Activated naive CD4-positive, alpha-beta T cell treated with anti-CD3 and anti-CD28 coated beads, Interleukin-2, amount 50 U/mL, for 72 hours (primary cell): ENCODE measurements around the gene FBXO46. TPM values are rescaled to one million over a fixed set of nuclear protein-coding genes. Genes with fewer than 3 reads are reported as not detected.
"Not testable (repeated sequence)": the region's sequence is repeated elsewhere in the genome, so short reads cannot be mapped to it uniquely, and the experiment has no call there.

Source experiments
- ATAC-seq, 2 donors: fragments of 150-1000 bp; cut with Tn5 transposase; 2 replicates each; pipeline ENCODE4 v1.10.0; 2021; ENCODE audit warnings: mild to moderate bottlenecking in 2 of 2, moderate library complexity in 2 of 2
- DNase-seq, 2 donors: peaks; one replicate each; pipeline ENCODE4 v3.0.0; 2021 to 2022; ENCODE audit warnings: low spot score in 2 of 2
- H3K27ac Mint-ChIP-seq, 2 donors: one replicate each; pipeline ENCODE4 v1.8.0; 2022; ENCODE audit warnings: mild to moderate bottlenecking in 2 of 2, mixed read lengths in 2 of 2
- H3K36me3 Mint-ChIP-seq, 2 donors: one replicate each; pipeline ENCODE4 v1.8.0; 2022; ENCODE audit warnings: mixed read lengths in 2 of 2
- H3K9me3 Mint-ChIP-seq, 2 donors: one replicate each; pipeline ENCODE4 v1.8.0; 2022; ENCODE audit warnings: mixed read lengths in 2 of 2
- total RNA-seq, 2 donors: library from RNA; stranded (reverse); gene quantifications; one replicate each; pipeline ENCODE4 v1.2.3, GENCODE V29; 2022

FBXO46 gene
- total RNA-seq, 2 donors from 2014 or later = 40.1 to 47.9 TPM

- H3K9me3 Mint-ChIP-seq, DNase-seq, H3K36me3 Mint-ChIP-seq, ATAC-seq: not testable (repeated sequence)
- H3K27ac Mint-ChIP-seq = peak overlapping the region in 1 of 2 donors; percentile 7
Observed at GRCh38 chr19:45751483-45751882, 20.8 kb upstream of the FBXO46 start.

GRCh38 chr19:45747513-45747912 lies 16.8 kb upstream of the FBXO46 start:
- ATAC-seq (no peak), DNase-seq (no peak)
- no peaks in the 10 kb centered on the region for H3K36me3 Mint-ChIP-seq
- no peak overlapping the region for H3K27ac Mint-ChIP-seq
- H3K9me3 Mint-ChIP-seq = no peaks in the 10 kb centered on the region

- Mint-ChIP-seq H3K9me3 (no peaks in the 10 kb centered on the region), H3K27ac (no peak overlapping the region), H3K36me3 (no peaks in the 10 kb centered on the region)
- DNase-seq (no peak), ATAC-seq (no peak)
Observed at GRCh38 chr19:45746866-45747265, 16.2 kb upstream of the FBXO46 start.

GRCh38 chr19:45745606-45746005 lies 14.9 kb upstream of the FBXO46 start:
- no peaks in the 10 kb centered on the region for H3K36me3 Mint-ChIP-seq
- H3K27ac Mint-ChIP-seq = no peak overlapping the region
- ATAC-seq (no peak), DNase-seq (no peak)
- H3K9me3 Mint-ChIP-seq = no peaks in the 10 kb centered on the region

GRCh38 chr19:45742969-45743368 lies 12.3 kb upstream of the FBXO46 start:
- DNase-seq = no peak
- H3K27ac Mint-ChIP-seq = no peak overlapping the region
- no peak for ATAC-seq
- H3K9me3 Mint-ChIP-seq = no peaks in the 10 kb centered on the region
- H3K36me3 Mint-ChIP-seq = no peaks in the 10 kb centered on the region

- ATAC-seq (no peak), DNase-seq (no peak)
- Mint-ChIP-seq H3K36me3 (no peaks in the 10 kb centered on the region), H3K27ac (no peak overlapping the region), H3K9me3 (no peaks in the 10 kb centered on the region)
Observed at GRCh38 chr19:45739498-45740439, 9.1 kb upstream of the FBXO46 start.

GRCh38 chr19:45733160-45733810 lies 2.6 kb upstream of the FBXO46 start, which contains the start of gene MEIOSIN:
TSS of gene MEIOSIN (plus strand) at chr19:45733439. CDS start at chr19:45735377, 1,938 bp downstream.
- peaks cover 0 to 9% of the 10 kb centered on the region in 2 donors for H3K36me3 Mint-ChIP-seq
- no peak for ATAC-seq
- no peaks in the 10 kb centered on the region for H3K9me3 Mint-ChIP-seq
- H3K27ac Mint-ChIP-seq = no peak within 1 kb of the TSS
- no peak for DNase-seq

GRCh38 chr19:45729800-45730290 lies 851 bp downstream of the FBXO46 start:
- Mint-ChIP-seq H3K9me3 (no peaks in the 10 kb centered on the region), H3K36me3 (peaks cover 0 to 9% of the 10 kb centered on the region in 2 donors), H3K27ac (peak overlapping the region; percentile 92 to 96)
- ATAC-seq (no peak), DNase-seq (no peak)

- not testable (repeated sequence) for H3K9me3 Mint-ChIP-seq, DNase-seq, H3K36me3 Mint-ChIP-seq, ATAC-seq
- peak overlapping the region in 1 of 2 donors; percentile 32 for H3K27ac Mint-ChIP-seq
Observed at GRCh38 chr19:45728683-45729082, 2.0 kb downstream of the FBXO46 start.

- not testable (repeated sequence) for ATAC-seq
Observed at GRCh38 chr19:45720065-45720464, 10.6 kb downstream of the FBXO46 start.

GRCh38 chr19:45717983-45718650 lies 12.6 kb downstream of the FBXO46 start:
- Mint-ChIP-seq H3K9me3 (no peaks in the 10 kb centered on the region), H3K27ac (peak overlapping the region; percentile 91 to 97), H3K36me3 (peaks cover 22 to 50% of the 10 kb centered on the region in 2 donors)
- DNase-seq = no peak
- no peak for ATAC-seq

More at GRCh38 chr19:45720065-45720464, 10.6 kb downstream of the FBXO46 start:
- not testable (repeated sequence) for DNase-seq, H3K27ac Mint-ChIP-seq, H3K9me3 Mint-ChIP-seq
- H3K36me3 Mint-ChIP-seq = peaks cover 22 to 50% of the 10 kb centered on the region in 2 donors

GRCh38 chr19:45717131-45717982 lies 13.3 kb downstream of the FBXO46 start:
- Mint-ChIP-seq H3K9me3 (no peaks in the 10 kb centered on the region), H3K27ac (peak overlapping the region; percentile 91 to 97), H3K36me3 (peaks cover 22 to 50% of the 10 kb centered on the region in 2 donors)
- DNase-seq (peak; percentile 97 to 98), ATAC-seq (peak; percentile 98 to 99)

- Mint-ChIP-seq H3K36me3 (peaks cover 22 to 44% of the 10 kb centered on the region in 2 donors), H3K27ac (peak overlapping the region; percentile 91 to 97), H3K9me3 (no peaks in the 10 kb centered on the region)
- ATAC-seq (no peak), DNase-seq (no peak)
Observed at GRCh38 chr19:45716359-45717130, 14.2 kb downstream of the FBXO46 start.

GRCh38 chr19:45715139-45715538 lies 15.6 kb downstream of the FBXO46 start:
- Mint-ChIP-seq H3K36me3 (peaks cover 22 to 35% of the 10 kb centered on the region in 2 donors), H3K27ac (no peak overlapping the region), H3K9me3 (no peaks in the 10 kb centered on the region)
- ATAC-seq = no peak
- no peak for DNase-seq

GRCh38 chr19:45713141-45713540 lies 17.6 kb downstream of the FBXO46 start:
- no peak for ATAC-seq
- DNase-seq = no peak
- no peaks in the 10 kb centered on the region for H3K9me3 Mint-ChIP-seq
- no peak overlapping the region for H3K27ac Mint-ChIP-seq
- H3K36me3 Mint-ChIP-seq = peaks cover 17% of the 10 kb centered on the region in 2 donors
